Activated CD4-positive, alpha-beta T cell treated with anti-CD3 and anti-CD28 coated beads, Interleukin-2, amount 10 ng/mL, durations not matched to agents 24 days and 14 days (primary cell): ENCODE measurements around the gene FIP1L1. TPM values are rescaled to one million over a fixed set of nuclear protein-coding genes. Genes with fewer than 3 reads are reported as not detected.
"Not testable (repeated sequence)": the region's sequence is repeated elsewhere in the genome, so short reads cannot be mapped to it uniquely, and the experiment has no call there.

Experiments
- DNase-seq: peaks from one replicate; pipeline ENCODE4 v3.0.0; 2022
- H3K27ac Mint-ChIP-seq: one replicate; pipeline ENCODE4 v1.8.0; 2022; ENCODE audit warnings: mild to moderate bottlenecking, mixed read lengths
- H3K27me3 Mint-ChIP-seq: one replicate; pipeline ENCODE4 v1.8.0; 2022; ENCODE audit warnings: mixed read lengths
- H3K36me3 Mint-ChIP-seq: one replicate; pipeline ENCODE4 v1.8.0; 2022; ENCODE audit warnings: low read depth, mild to moderate bottlenecking, mixed read lengths
- H3K4me1 Mint-ChIP-seq: one replicate; pipeline ENCODE4 v1.8.0; 2021; ENCODE audit warnings: mixed read lengths
- H3K4me3 Mint-ChIP-seq: one replicate; pipeline ENCODE4 v1.8.0; 2022; ENCODE audit warnings: mild to moderate bottlenecking, moderate library complexity, mixed read lengths
- H3K9me3 Mint-ChIP-seq: one replicate; pipeline ENCODE4 v1.8.0; 2021; ENCODE audit warnings: mixed read lengths
- intact Hi-C: fragments of 100-400 bp; cut with micrococcal nuclease; formaldehyde crosslinking; loops from one replicate; pipeline ENCODE4 v1.15.1; 2023
- total RNA-seq: library from RNA; stranded (reverse); gene quantifications from 2 replicates; pipeline ENCODE4 v1.2.3, GENCODE V29; 2022

Gene FIP1L1
- total RNA-seq, 1 donor from 2014 or later: 111 TPM

GRCh38 chr4:53465281-53465680 lies 87.8 kb downstream of the FIP1L1 start:
- Mint-ChIP-seq H3K4me3 (no peak overlapping the region), H3K4me1 (no peaks in the 10 kb centered on the region), H3K36me3 (peaks cover 23% of the 10 kb centered on the region), H3K27ac (no peak overlapping the region), H3K27me3 (no peaks in the 10 kb centered on the region), H3K9me3 (peaks cover 15% of the 10 kb centered on the region)
- DNase-seq: no peak
- intact Hi-C loops: no loop called here

DNA sequence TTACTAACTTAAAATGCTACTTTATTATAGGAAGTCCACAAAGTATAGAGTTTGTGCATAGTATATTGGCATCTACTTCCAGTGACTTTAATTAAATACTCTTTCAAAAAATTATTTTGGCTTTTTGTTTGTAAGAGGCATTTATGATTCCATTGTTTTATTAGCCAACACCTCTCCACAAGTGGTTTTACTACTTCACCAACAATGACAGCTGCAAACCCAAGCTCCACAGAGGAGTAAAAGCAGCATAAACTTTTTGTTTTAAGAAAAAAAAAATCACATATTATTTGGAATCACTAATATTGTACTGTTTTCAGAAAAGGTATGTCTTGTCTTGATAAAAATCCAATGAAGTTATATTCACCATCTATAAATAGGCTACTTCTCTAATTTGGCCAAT lies 88.5 kb downstream of the FIP1L1 start:
- no peaks in the 10 kb centered on the region for H3K4me1 Mint-ChIP-seq
- intact Hi-C loops: no loop called here
- H3K9me3 Mint-ChIP-seq: peaks cover 15% of the 10 kb centered on the region
- no peaks in the 10 kb centered on the region for H3K27me3 Mint-ChIP-seq
- H3K27ac Mint-ChIP-seq: no peak overlapping the region
- H3K36me3 Mint-ChIP-seq: peaks cover 20% of the 10 kb centered on the region
- DNase-seq: no peak
- no peak overlapping the region for H3K4me3 Mint-ChIP-seq

DNA sequence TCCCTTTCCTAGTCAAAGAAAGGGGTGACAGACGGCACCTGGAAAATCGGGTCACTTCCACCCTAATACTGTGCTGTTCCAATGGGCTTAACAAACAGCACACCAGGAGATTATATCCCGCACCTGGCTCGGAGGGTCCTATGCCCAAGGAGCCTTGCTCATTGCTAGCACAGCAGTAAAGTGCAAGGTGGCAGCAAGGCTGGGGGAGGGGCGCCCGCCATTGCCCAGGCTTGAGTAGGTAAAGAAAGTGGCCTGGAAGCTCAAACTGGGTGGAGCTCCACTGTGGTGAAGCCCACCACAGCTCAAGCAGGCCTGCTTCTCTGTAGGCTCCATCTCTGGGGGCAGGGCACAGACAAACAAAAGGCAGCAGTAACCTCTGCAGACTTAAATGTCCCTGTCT lies 89.1 kb downstream of the FIP1L1 start:
- H3K27ac Mint-ChIP-seq, H3K27me3 Mint-ChIP-seq, DNase-seq, H3K4me1 Mint-ChIP-seq, H3K4me3 Mint-ChIP-seq, intact Hi-C loops: not testable (repeated sequence)
- peaks cover 15% of the 10 kb centered on the region for H3K9me3 Mint-ChIP-seq
- peaks cover 17% of the 10 kb centered on the region for H3K36me3 Mint-ChIP-seq

GRCh38 chr4:53476232-53477037 lies 99.0 kb downstream of the FIP1L1 start:
- no peak for DNase-seq
- H3K4me3 Mint-ChIP-seq: no peak overlapping the region
- H3K4me1 Mint-ChIP-seq: no peaks in the 10 kb centered on the region
- intact Hi-C loops: no loop called here
- H3K27ac Mint-ChIP-seq: no peak overlapping the region
- H3K27me3 Mint-ChIP-seq: no peaks in the 10 kb centered on the region
- H3K9me3 Mint-ChIP-seq: no peaks in the 10 kb centered on the region
- no peaks in the 10 kb centered on the region for H3K36me3 Mint-ChIP-seq

DNA sequence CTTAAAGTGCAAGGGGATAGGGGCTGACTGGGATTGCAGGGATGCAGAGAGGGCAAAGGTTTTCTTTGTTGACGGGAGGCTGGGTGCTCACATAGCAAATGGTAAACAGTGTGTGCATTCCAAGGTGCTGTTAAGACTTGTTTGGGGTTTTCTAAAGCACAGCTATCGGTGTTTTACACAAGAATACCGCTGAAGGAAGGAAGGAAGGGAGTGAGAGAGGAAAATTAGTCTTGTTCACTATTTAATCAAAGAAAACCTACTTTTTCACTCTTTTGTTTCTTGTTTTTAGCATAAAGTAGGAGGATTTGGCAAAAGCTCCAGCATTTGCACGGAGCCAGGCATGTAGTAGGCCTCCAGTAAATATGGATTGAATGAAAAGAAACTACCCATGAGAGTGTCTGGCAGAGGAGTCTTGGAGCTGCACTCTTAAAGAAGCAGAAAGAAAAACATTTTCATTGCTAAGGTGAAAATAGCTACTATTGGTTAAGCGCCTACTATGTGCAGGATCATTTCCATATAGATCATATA lies 99.7 kb downstream of the FIP1L1 start:
- Mint-ChIP-seq H3K9me3 (no peaks in the 10 kb centered on the region), H3K27me3 (no peaks in the 10 kb centered on the region), H3K4me1 (no peaks in the 10 kb centered on the region), H3K36me3 (no peaks in the 10 kb centered on the region), H3K27ac (no peak overlapping the region), H3K4me3 (no peak overlapping the region)
- DNase-seq: no peak
- intact Hi-C loops: no loop called here

GRCh38 chr4:53477636-53478035 lies 100.2 kb downstream of the FIP1L1 start:
- H3K27ac Mint-ChIP-seq: no peak overlapping the region
- DNase-seq: no peak
- H3K4me3 Mint-ChIP-seq: no peak overlapping the region
- no peaks in the 10 kb centered on the region for H3K9me3 Mint-ChIP-seq
- no peaks in the 10 kb centered on the region for H3K27me3 Mint-ChIP-seq
- no peaks in the 10 kb centered on the region for H3K4me1 Mint-ChIP-seq
- intact Hi-C loops: no loop called here
- no peaks in the 10 kb centered on the region for H3K36me3 Mint-ChIP-seq

GRCh38 chr4:53478671-53479456 lies 101.4 kb downstream of the FIP1L1 start:
- intact Hi-C loops: no loop called here
- Mint-ChIP-seq H3K36me3 (no peaks in the 10 kb centered on the region), H3K4me3 (no peak overlapping the region), H3K9me3 (no peaks in the 10 kb centered on the region), H3K27me3 (peaks cover 5% of the 10 kb centered on the region), H3K27ac (no peak overlapping the region), H3K4me1 (no peaks in the 10 kb centered on the region)
- no peak for DNase-seq

GRCh38 chr4:53479736-53480525 lies 102.5 kb downstream of the FIP1L1 start:
- H3K27ac Mint-ChIP-seq: no peak overlapping the region
- no peak for DNase-seq
- H3K9me3 Mint-ChIP-seq: no peaks in the 10 kb centered on the region
- H3K27me3 Mint-ChIP-seq: peaks cover 9% of the 10 kb centered on the region
- no peak overlapping the region for H3K4me3 Mint-ChIP-seq
- no peaks in the 10 kb centered on the region for H3K36me3 Mint-ChIP-seq
- intact Hi-C loops: no loop called here
- no peaks in the 10 kb centered on the region for H3K4me1 Mint-ChIP-seq

DNA sequence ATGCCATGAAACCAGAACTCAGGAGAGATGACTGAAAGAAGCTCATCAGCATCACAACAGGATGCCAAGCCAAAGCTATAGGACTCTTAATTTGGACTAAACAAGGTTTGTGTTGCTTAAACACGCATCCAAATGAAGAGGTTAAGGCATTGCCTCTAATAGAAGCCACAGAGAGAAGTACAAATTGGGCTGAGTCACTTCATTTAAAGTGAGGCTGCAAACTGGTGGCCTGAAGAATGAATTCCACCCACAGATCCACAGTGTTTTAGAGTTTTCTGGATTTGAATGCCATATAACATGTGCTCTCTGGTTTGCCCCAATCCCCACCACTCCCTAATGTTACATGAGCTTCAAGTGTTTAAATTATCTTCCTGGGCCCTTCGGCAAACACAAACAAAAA lies 103.5 kb downstream of the FIP1L1 start:
- Mint-ChIP-seq H3K27ac (no peak overlapping the region), H3K4me3 (no peak overlapping the region), H3K36me3 (no peaks in the 10 kb centered on the region), H3K9me3 (no peaks in the 10 kb centered on the region), H3K27me3 (peaks cover 9% of the 10 kb centered on the region), H3K4me1 (no peaks in the 10 kb centered on the region)
- DNase-seq: no peak
- intact Hi-C loops: no loop called here

- peaks cover 15% of the 10 kb centered on the region for H3K27me3 Mint-ChIP-seq
- no peaks in the 10 kb centered on the region for H3K9me3 Mint-ChIP-seq
- no peaks in the 10 kb centered on the region for H3K36me3 Mint-ChIP-seq
- intact Hi-C loops: no loop called here
- H3K4me1 Mint-ChIP-seq: no peaks in the 10 kb centered on the region
- no peak overlapping the region for H3K4me3 Mint-ChIP-seq
- no peak overlapping the region for H3K27ac Mint-ChIP-seq
- no peak for DNase-seq
These were observed 104.1 kb downstream of the FIP1L1 start for GRCh38 chr4:53481586-53481985.

DNA sequence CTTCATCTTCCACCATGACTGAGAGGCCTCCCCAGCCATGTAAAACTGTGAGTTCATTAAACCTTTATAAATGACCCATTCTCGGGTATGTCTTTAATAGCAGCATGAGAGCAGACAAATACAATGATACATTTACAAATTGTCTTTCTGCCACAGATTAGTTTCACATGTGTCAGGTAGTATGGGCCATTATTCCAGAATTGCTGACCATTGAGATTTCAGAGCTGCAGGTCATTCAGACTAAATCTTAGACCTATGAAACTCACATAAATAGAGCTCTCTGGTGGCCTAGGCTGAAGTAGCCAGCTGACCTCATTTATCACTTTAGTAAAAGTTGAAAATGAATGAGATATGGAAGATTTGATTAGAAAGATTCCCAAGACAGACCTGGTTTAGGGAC lies 105.8 kb downstream of the FIP1L1 start:
- no peak overlapping the region for H3K27ac Mint-ChIP-seq
- no peaks in the 10 kb centered on the region for H3K36me3 Mint-ChIP-seq
- H3K4me3 Mint-ChIP-seq: no peak overlapping the region
- no peaks in the 10 kb centered on the region for H3K9me3 Mint-ChIP-seq
- no peak for DNase-seq
- peaks cover 20% of the 10 kb centered on the region for H3K27me3 Mint-ChIP-seq
- intact Hi-C loops: no loop called here
- H3K4me1 Mint-ChIP-seq: no peaks in the 10 kb centered on the region

DNA sequence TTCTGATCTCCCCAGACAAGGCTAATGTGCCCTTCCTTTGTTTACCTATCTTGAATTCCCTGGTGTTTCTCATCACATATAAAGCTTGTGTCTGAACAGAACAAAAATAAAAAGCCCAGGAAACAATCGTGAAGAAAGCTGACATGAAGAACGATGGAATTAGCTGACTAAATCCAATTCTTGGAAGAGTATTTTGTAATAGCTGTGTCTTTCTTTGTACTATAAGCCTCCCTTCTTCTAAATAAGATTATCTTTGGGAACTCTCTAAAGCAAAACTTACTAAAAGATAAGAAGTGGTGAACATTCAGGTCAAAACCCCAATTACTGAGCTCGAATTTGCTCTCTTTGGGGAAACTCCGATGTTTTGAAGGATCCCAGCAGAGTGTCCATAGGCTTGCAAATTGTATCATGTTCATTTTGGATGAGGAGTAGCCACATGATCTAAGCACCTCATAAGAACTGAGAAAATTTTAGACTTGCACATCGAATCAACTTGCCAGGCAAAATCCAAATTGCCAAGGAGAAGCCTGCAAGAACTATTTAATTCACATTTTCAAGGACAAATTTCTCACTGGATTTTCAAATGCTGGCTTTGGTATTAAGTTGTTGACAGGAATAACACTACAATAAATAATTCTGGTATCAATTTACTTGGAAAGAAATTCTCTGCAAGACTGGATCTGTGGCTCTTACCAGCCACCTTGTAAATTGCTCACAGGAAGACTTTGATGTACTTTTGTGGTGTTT lies 107.6 kb downstream of the FIP1L1 start:
- H3K4me1 Mint-ChIP-seq: no peaks in the 10 kb centered on the region
- intact Hi-C loops: no loop called here
- no peak for DNase-seq
- peaks cover 23% of the 10 kb centered on the region for H3K27me3 Mint-ChIP-seq
- H3K4me3 Mint-ChIP-seq: no peak overlapping the region
- no peaks in the 10 kb centered on the region for H3K36me3 Mint-ChIP-seq
- no peaks in the 10 kb centered on the region for H3K9me3 Mint-ChIP-seq
- no peak overlapping the region for H3K27ac Mint-ChIP-seq

GRCh38 chr4:53485658-53486040 lies 108.2 kb downstream of the FIP1L1 start:
- H3K4me3 Mint-ChIP-seq: no peak overlapping the region
- no peaks in the 10 kb centered on the region for H3K9me3 Mint-ChIP-seq
- intact Hi-C loops: no loop called here
- peaks cover 23% of the 10 kb centered on the region for H3K27me3 Mint-ChIP-seq
- H3K4me1 Mint-ChIP-seq: no peaks in the 10 kb centered on the region
- no peaks in the 10 kb centered on the region for H3K36me3 Mint-ChIP-seq
- no peak for DNase-seq
- no peak overlapping the region for H3K27ac Mint-ChIP-seq
